ENCODE data around the gene PMM2. TPM values are rescaled to one million over a fixed set of nuclear protein-coding genes. Genes with fewer than 3 reads are reported as not detected.

The PMM2 gene
- total RNA-seq, 2 donors from 2014 or later = 22.9 to 59.3 TPM

- TF ChIP-seq CTCF (IDR thresholded peaks at IDR 0.05) = no peak
- Histone ChIP-seq H3K27ac (no peak overlapping the region), H3K9me3 (no peaks in the 10 kb centered on the region), H3K4me1 (ENCODE audit: control insufficient read depth in 1 of 2, low read depth in 2 of 2) (no peaks in the 10 kb centered on the region), H3K36me3 (peaks cover 28% of the 10 kb centered on the region), H3K27me3 (replicated peaks; ENCODE audit: insufficient read depth) (no peaks in the 10 kb centered on the region), H3K4me3 (no peak overlapping the region)
- DNase-seq (ENCODE audit: low spot score) (no peak), ATAC-seq (ENCODE audit: insufficient number of reproducible peaks, low FRiP score, low read depth) (no peak)
Measured at GRCh38 chr16:8818504-8819270, 21.0 kb downstream of the PMM2 start.

- no peak for DNase-seq (ENCODE audit: low spot score)
- no peaks in the 10 kb centered on the region for H3K4me1 ChIP-seq (ENCODE audit: control insufficient read depth in 1 of 2, low read depth in 2 of 2)
- peaks cover 20% of the 10 kb centered on the region for H3K36me3 ChIP-seq
- no peaks in the 10 kb centered on the region for H3K9me3 ChIP-seq
- H3K4me3 ChIP-seq = no peak overlapping the region
- no peak for TF ChIP-seq CTCF (IDR thresholded peaks at IDR 0.05)
- no peak for ATAC-seq (ENCODE audit: insufficient number of reproducible peaks, low FRiP score, low read depth)
- no peak overlapping the region for H3K27ac ChIP-seq
- no peaks in the 10 kb centered on the region for H3K27me3 ChIP-seq (replicated peaks; ENCODE audit: insufficient read depth)
Measured at GRCh38 chr16:8819411-8820034, 21.9 kb downstream of the PMM2 start.

- ATAC-seq (ENCODE audit: insufficient number of reproducible peaks, low FRiP score, low read depth) (no peak), DNase-seq (ENCODE audit: low spot score) (no peak)
- Histone ChIP-seq H3K27ac (no peak overlapping the region), H3K4me1 (ENCODE audit: control insufficient read depth in 1 of 2, low read depth in 2 of 2) (no peaks in the 10 kb centered on the region), H3K4me3 (no peak overlapping the region), H3K9me3 (no peaks in the 10 kb centered on the region), H3K36me3 (peaks cover 11% of the 10 kb centered on the region), H3K27me3 (replicated peaks; ENCODE audit: insufficient read depth) (no peaks in the 10 kb centered on the region)
- TF ChIP-seq CTCF (IDR thresholded peaks at IDR 0.05) = no peak
Measured at GRCh38 chr16:8822403-8822802, 24.8 kb downstream of the PMM2 start.

- TF ChIP-seq CTCF (IDR thresholded peaks at IDR 0.05) = no peak
- Histone ChIP-seq H3K4me1 (ENCODE audit: control insufficient read depth in 1 of 2, low read depth in 2 of 2) (no peaks in the 10 kb centered on the region), H3K4me3 (no peak overlapping the region), H3K27ac (no peak overlapping the region), H3K27me3 (replicated peaks; ENCODE audit: insufficient read depth) (no peaks in the 10 kb centered on the region), H3K36me3 (peaks cover 13% of the 10 kb centered on the region), H3K9me3 (no peaks in the 10 kb centered on the region)
- no peak for DNase-seq (ENCODE audit: low spot score)
- no peak for ATAC-seq (ENCODE audit: insufficient number of reproducible peaks, low FRiP score, low read depth)
Measured at GRCh38 chr16:8826278-8826879, 28.7 kb downstream of the PMM2 start.

GRCh38 chr16:8828541-8829165, 31.0 kb downstream of the PMM2 start:
- no peak for DNase-seq (ENCODE audit: low spot score)
- H3K4me1 ChIP-seq (ENCODE audit: control insufficient read depth in 1 of 2, low read depth in 2 of 2) = no peaks in the 10 kb centered on the region
- no peaks in the 10 kb centered on the region for H3K27me3 ChIP-seq (replicated peaks; ENCODE audit: insufficient read depth)
- H3K27ac ChIP-seq = no peak overlapping the region
- H3K4me3 ChIP-seq = no peak overlapping the region
- peaks cover 13% of the 10 kb centered on the region for H3K36me3 ChIP-seq
- no peak for ATAC-seq (ENCODE audit: insufficient number of reproducible peaks, low FRiP score, low read depth)
- H3K9me3 ChIP-seq = no peaks in the 10 kb centered on the region
- no peak for TF ChIP-seq CTCF (IDR thresholded peaks at IDR 0.05)

Data from thoracic aorta (tissue), 2 donors.